Caki2 (cell line): Measurements from ENCODE around the gene TCL1B. TPM values are rescaled to one million over a fixed set of nuclear protein-coding genes. Genes with fewer than 3 reads are reported as not detected.

Experiments
- DNase-seq: peaks from one replicate; pipeline ENCODE4 v3.0.0-alpha.2; 2015; ENCODE audit warnings: low read depth
- in situ Hi-C: cut with HindIII; loops from 2 replicates; pipeline ENCODE4 v1.10.0; 2016; ENCODE audit warnings: low sequenced_read_pairs, low pct_unique_long_range_greater_than_20kb, mixed read lengths
- total RNA-seq: library from RNA; depleted of rRNA; stranded (reverse); fragments of >200 nt; shearing (Covaris generic); gene quantifications from 2 replicates; pipeline ENCODE4 v1.2.3, GENCODE V29; 2014; ENCODE audit warnings: low replicate concordance; rRNA removed

Gene TCL1B, protein sequence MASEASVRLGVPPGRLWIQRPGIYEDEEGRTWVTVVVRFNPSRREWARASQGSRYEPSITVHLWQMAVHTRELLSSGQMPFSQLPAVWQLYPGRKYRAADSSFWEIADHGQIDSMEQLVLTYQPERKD
- total RNA-seq = not detected in 2 replicates

DNA sequence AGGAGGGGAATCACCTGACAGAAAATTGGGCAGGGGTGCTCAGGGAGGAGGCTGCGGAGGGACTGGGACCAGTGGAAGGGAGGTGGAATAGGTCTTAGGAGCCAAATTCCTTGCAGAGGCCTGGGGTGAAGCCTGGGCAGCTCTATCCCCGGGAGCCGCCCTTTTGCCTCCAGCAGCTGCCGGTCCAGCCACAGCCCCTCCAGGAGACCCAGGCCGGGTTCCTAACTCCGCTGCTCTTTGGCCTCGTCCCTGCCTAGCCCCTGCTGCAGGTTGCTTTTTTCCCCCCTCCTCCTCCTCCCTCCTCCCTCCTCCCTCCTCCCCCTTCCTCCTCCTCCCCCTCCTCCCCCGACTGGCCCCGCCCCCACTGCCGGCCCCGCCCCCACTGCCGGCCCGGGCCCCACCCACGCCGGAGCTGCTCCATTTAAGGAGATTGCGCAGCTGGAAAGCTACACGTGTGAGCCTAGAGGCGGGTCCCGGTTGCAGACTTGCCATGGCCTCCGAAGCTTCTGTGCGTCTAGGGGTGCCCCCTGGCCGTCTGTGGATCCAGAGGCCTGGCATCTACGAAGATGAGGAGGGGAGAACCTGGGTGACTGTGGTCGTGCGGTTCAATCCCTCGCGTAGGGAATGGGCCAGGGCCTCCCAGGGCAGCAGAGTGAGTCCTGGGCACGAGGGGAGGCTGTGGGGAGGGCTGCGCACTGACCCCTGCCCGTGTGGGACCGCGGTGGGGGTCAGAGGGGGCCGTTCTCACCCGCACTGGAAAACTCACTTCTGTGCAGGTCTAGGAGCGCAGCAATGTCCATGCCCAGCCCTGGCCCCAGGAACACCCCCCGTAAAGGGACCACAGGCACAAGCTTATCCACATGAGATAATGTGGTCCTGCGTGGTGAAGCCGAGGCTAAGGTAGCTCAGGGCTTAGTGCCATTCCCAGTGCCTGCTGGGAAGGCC, at the start of gene TCL1B:
TSS of gene TCL1B (plus strand) at position 449 of the 945 bp plus-strand sequence. CDS start at position 491, 42 bp downstream.
- DNase-seq = no peak
- in situ Hi-C loops = no loop called here

DNA sequence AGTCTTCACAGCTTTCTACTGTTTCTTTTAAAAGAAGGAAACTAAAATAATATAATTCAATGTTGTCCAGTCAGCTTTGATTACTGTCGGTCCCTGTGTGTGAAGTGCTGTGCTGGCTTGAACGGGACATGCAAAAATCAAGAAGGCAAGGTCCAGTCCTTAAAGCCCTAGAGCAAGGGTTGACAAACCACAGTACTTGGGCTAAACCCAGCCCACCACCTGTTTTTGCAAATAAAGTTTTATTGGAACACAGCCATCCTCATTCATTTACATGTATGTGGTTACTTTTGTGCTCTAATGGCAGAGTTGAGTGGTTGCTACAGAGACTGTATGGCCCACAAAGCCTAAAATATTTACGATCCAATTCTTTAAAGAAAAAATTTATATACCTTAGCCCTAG, 41.2 kb upstream of the TCL1B start:
- in situ Hi-C loops = no loop called here
- no peak for DNase-seq

DNA sequence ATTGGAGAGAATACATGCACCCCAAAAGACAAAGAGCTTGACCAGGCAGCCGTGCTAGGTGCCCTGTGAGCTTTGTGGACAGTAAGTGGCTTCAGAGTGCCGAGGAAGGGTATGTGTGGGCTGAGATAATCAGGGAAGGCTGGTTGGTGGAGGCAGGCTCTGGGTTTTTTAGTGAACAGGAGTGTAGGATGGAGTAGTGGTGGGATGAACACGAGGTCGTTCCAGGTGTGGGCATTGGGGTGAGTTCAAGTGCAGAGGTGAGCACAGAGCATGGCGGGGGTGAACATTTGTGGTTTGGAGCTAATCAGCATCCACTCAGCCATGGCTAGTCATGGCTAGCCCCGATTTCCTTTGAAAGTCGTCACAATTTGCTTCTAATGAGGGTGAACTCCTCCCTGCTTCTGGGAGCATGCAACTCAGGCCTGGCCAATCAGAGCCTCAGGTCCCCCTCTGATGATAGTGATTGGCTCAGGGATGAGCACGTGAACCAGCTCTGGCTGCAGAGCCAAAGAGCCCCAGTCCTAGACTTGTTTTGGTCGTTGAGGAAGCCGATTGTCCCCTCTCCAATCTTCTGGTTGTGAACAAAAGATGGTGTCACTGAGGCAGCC, 40.7 kb upstream of the TCL1B start:
- no peak for DNase-seq

DNA sequence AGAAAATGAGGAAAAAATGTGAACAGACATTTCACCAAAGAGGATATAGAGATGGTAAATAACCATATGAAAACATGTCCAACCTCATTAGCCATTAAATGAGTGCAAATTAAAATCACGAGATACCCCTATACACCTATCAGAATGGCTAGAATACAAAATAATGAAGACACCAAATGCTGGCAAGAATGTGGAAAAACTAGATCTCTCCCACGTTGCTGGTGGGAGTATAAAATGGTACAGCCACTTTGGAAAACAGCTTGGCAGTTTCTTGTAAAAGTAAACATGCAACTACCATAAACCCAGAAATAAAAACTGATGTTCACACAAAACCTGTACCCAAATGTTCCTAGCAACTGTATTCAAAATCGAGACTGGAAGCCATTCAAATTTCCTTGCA, 38.3 kb upstream of the TCL1B start:
- in situ Hi-C loops = no loop called here
- DNase-seq = no peak

More for the DNA sequence above, 40.7 kb upstream of the TCL1B start:
- in situ Hi-C loops = no loop called here

DNA sequence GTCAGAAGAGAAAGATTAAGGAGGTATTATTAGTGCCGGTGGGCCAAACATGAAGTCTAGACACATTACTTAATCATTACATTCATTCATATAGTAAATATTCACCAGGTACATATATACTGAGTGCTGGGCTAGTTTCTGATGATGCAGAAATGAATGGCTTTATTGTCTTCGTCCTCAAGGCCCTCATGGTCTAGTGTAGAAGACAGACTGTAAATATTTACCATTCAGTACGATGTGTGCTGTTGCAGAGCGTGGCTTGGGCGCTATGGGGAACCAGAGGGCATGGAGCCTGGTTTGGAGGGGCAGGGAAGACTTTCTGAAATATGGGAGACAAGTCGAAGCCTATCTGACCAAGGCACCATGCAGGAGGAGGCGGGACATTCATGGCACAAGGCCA, 37.0 kb upstream of the TCL1B start:
- no peak for DNase-seq
- in situ Hi-C loops = no loop called here

DNA sequence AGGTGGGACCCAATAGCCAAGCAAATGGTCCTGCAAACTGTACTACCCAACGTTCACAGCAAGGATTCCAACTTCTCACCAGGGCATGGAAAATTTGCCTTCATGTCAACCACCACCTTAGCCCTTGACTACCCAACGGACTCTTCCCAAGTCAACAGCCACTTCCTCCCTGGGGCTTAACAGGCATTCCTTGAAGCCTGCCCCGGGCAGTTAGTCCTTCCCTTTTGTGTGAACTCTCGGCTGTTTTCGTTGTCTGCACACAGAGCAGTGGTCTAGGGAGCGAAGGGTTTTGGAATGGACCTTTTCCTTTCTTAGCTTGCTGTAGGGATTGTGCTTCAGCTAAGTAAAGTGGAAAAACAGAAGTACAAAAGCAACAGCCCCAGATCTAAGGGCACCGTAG, 35.2 kb upstream of the TCL1B start:
- in situ Hi-C loops = no loop called here
- no peak for DNase-seq

DNA sequence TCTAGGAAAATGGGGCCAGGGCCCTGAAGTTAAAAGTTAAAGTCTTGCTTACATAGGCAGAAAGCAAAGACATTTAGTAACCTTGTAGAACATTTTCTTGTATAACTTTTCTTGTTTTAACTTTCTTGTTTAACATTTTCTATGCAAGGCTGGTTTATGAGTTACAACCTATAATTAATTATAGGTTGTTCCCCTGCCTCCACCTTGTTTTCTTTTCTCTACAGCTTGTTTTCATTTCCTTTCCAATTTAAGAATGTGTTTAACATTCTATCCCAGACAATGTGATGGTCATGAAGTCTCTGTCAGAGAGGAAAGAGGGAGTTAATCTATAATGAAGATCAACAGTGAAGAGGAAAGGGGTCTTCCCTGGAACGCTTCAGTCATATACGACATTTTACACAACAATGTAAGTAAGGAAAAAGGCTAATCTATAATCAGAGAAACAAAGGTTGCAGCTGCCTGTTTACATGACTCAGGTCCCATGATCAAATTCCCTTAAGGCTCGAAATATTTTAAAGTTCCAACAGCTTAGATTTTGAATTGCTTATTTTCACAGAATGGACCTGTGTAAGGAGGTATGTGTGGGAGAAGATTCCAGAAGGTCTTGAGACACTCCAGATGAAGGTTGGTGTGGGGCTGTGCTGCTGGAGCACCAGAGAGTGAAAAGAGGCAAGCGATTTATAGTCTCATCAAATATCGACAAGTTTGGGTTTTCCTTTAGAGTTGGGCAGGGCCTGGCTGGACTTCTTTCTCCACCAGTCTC, 34.2 kb upstream of the TCL1B start:
- peak; percentile 18 for DNase-seq
- in situ Hi-C loops = no loop called here

DNA sequence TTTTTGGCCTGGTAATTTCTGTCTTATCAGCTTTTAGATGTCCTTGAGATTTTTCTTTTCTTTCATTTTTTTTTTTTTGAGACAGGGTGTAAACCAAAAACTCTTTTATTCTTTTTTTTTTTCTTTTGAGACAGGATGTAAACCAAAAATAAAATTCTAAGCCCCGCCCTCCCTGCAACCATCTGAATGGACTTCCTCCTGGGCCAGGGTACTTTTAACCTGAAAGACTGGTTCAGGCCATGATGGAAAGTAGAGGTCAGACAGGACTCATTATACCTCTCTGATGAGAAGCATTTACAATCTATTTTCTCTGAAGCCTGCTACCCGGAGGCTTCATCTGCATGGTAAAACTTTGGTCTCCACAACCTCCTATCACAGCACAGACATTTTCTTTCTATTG, 33.5 kb upstream of the TCL1B start:
- DNase-seq = no peak
- in situ Hi-C loops = no loop called here

DNA sequence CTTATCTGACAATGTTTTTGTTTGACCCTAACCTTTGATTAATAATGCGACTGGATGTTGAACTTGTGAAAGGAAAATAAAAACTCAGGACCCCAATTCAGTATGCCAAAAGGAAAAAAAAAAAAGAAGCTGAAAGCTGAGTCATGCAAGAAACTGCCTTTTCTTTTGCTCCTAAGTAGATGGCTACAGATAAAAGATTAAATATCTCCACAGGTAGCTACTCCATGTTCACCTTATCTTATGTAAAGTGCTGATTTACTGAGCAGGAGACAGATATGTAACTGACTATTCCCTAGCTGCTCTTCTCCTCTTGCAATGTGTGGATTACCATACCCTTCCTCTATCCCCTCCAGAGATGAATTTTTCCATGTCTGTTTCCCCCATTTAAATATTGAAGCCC, 30.8 kb upstream of the TCL1B start:
- DNase-seq = no peak
- in situ Hi-C loops = no loop called here

DNA sequence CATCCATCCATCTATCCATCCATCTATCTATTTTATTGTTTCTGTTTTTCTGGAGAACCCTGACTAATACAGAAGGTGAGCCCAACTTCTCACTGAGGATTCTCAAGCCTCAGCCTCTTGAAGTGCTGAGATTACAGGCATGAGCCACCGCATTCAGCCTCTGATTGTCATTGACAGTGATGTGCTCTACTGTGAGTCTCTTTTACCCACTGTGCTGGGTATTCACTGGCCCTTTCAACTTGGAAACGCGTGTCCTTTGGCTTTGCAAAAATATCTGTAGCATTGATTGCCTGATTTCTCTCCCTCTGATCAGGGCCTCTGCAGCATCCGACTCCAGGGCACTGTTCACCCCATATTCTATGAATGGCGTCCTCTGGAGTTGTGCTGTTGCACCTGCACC, 29.6 kb upstream of the TCL1B start:
- no peak for DNase-seq
- in situ Hi-C loops = no loop called here

DNA sequence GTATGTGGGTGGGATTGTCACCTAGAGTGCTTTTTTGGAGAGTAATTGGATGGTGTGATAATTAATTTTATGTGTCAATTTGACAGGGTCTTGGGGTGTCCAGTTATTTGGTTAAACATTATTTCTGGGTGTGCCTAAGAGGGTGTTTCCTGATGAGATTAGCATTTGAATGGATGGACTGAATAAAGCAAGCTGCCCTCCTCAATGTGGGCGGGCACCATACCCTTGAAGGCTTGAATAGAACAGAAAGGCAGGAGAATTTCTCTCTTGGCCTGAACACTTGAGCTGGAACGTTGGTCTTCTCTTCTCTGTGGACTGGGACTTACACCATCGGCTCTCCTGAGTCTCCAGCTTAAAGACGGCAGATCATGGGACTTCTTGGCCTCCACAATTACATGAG, 28.8 kb upstream of the TCL1B start:
- DNase-seq = no peak
- in situ Hi-C loops = no loop called here

DNA sequence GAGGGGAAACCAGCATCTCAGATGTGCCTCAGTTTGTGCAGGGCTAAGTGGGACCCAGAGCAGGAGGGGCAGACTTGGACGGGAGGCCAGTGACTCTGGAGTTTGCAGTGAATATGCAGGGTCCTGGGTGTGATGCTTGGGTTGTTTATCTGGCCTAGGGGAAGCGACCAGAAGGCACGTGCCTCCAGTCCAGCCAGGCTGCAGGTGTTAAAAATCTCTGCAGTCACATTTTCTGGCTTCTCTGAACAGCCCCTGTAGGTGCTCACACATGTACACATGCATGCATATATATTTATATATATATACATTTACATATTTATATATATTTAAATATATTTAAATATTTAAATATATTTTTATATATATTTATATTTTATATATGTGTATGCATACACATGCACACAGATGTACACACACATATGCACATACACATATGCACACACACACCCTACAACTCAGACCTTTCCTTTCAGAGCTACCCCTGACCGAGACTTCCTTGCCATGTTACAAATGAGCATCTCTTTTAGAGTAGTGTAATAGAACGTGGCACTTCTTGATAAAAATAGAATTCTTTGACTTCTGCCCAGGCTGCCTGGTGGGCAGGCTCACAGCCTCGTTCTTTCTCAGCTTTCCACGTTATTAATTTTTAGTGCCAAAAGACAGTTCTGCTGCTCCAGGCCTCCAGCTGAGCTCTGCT, 26.8 kb upstream of the TCL1B start:
- DNase-seq = no peak
- in situ Hi-C loops = no loop called here

DNA sequence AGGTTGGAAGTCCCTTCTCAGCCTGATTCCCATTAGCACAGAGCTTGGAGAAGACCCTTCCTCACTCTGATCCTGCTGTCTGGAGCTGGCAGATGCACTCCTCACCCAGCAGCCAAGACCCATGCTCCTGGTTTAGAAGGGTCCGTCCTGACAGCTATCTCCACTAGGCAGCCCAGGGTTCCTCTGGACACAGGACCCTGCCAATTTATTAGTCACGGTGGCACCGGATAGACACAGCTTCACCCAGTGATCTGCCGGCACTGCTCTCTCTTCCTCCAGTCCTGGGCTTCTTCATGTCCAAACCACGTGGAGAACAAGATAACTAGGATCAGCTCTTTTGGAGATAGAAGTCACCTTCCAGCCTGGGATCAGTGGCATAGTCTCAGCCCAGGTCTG, 26.2 kb upstream of the TCL1B start:
- no peak for DNase-seq

DNA sequence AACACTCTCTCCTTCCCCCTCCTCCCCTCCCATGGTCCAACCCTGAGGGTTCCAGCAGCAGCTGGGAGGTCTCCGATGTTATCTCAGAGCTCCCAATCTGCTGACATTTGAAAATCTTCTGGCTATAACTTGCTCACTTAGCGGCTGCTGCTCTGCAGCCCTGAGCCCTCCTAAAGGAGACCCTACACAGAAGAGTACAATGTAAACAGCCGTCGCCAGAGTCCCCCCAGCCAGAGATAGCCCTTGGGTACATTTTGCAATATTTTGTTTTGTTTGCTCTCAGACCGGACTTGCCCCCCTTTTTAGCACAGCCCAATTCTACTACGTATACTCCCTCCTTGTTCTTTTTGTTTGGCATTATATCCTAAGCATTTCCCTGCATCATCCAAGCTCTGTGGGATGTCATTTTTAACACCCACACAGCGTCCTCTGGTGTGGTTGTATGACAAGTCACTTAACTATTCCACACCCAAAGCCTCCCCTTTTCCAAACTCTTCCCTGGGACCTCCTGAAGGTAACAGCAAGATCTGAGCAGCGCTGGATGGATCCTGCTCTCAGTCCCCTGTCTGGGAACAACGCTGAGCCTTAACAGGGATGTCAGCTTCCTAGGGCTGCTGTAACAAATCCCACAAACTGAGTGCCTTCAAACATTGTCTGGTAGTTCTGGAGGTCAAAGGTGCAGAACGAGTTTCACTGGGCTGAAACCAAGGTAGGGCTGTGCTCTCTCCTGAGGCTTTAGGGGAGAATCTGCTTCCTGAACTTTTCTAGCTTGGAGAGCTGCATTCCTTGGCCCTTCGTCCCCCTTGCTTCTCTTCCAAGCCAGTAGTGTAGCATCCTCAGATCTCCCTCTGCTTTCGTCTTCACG, 25.3 kb upstream of the TCL1B start:
- no peak for DNase-seq
- in situ Hi-C loops = no loop called here

More for the DNA sequence above, 26.2 kb upstream of the TCL1B start:
- in situ Hi-C loops = no loop called here

DNA sequence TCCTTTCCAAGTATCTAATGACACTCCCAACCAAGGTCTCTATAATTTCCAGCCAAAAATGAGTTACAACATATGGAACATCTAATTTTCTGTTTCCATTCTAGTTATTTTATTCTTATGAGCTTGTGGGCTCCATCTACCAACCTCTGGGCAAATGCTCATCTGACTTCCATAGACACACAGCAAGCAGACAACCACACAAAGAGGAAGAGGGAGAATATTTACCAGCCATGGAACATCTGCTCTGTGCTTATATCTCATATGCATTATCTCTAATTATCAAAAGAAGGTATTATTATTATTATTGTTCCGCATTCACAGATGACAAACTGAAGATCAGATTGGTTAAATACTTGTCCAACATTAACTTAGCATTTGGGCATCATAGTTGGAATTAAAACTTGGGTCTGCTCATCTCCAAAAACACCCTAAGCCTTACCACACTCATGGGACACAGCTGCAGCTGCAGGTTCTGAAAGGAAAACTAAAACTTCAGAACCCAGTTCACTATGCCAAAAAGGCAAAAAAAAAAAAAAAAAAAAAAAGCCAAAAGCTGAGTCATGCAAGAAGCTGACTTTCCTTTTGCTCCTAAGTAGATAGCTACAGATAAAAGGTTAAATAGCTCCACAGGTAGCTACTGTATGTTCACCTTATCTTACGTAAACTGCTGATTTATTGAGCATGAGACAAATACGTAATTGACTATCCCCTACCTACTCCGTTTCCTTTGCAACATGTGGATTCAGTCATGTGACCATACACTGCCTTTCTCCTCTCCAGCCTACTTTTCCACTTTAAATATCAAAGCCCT, 23.6 kb upstream of the TCL1B start:
- DNase-seq = peak; percentile 26
- in situ Hi-C loops = no loop called here

DNA sequence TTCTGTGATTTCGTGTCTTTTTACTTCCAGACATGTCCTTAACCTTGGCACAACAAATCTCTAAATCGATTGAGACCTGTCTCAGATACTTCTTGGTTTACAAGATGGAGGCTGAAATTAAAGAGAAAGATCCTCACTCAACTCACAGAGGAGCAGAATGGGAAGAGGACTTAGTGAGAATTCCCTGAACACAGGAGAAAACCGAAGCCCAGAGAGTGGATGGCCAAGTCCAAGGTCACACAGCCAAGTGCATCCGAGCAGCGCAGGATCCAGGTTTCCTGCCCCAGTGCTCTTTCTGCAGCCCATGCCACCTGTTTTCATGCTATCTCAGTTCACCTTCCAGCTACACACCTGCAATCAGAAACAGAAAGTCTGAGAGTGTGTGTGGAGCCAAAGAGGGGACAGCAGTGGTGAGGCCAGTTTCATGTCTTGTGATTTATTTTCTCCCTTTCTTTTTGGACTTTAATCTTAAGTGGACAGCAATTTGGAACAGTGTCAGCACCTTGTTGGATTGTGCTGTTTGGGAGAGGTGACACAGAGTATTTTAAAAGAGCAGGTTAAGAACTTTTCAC, 22.9 kb upstream of the TCL1B start:
- DNase-seq = no peak
- in situ Hi-C loops = no loop called here
